Measurements from ENCODE around the gene RFX3. TPM values are rescaled to one million over a fixed set of nuclear protein-coding genes. Genes with fewer than 3 reads are reported as not detected.

The RFX3 gene
- total RNA-seq, 2 experiments from 2014 or later: 22.9 to 24.8 TPM

DNA sequence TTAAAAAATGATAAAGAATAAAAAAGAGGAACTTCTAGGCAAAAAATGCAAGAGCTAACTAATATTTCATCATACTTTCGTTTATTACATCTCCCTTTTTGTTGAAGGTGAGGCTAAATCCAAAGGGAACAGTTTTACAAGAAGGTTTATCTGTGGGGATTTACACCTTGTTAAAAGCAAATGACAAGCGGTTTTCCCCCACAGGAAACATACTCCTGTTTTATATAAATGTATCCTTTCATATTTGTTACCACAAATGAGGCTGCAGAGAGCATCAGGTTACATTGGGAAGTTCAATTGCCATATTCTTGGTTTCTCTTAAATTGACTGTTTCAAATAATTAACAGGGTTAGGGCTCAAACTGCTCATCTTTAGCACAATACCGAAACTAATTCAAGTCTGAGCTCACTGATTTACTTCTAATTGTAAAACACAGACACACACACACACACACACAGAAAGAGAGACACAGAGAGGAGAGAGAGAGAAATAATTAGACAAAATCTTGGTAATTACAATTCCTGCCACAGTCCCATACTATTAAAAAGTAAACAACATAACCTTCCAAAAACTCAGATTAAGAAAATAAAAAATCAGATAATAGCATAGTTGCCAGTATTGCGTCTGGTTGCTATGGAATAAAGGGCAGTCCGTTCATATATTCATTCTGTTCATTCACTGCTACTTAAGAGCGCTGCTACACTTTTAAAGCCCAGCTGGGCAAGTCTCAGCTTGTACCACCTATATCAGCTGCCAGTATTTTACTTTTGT, 17.1 kb downstream of the RFX3 start:
- no peaks in the 10 kb centered on the region for H3K9me3 Mint-ChIP-seq
- H3K27me3 Mint-ChIP-seq: no peaks in the 10 kb centered on the region
- ATAC-seq (ENCODE audit: poor library complexity): no peak
- DNase-seq: peak in 1 of 14 experiments; percentile 14
- Histone ChIP-seq H3K4me1 (ENCODE audit: insufficient read depth, low read length) (no peaks in the 10 kb centered on the region), H3K27me3 (ENCODE audit: control insufficient read depth in 1 of 2, insufficient read depth in 2 of 2, low read length in 2 of 2) (no peaks in the 10 kb centered on the region), H3K9me3 (ENCODE audit: control insufficient read depth in 1 of 2, insufficient read depth in 1 of 2, low read length in 2 of 2) (no peaks in the 10 kb centered on the region), H3K4me3 (ENCODE audit: low read length) (no peak overlapping the region), H3K36me3 (ENCODE audit: insufficient read depth, low read length) (no peaks in the 10 kb centered on the region), H3K27ac (ENCODE audit: low read depth in 1 of 2, low read length in 2 of 2) (no peak overlapping the region)
- intact Hi-C loops (cut with DNase I, micrococcal nuclease): no loop called here
- H3K27ac Mint-ChIP-seq: peak overlapping the region; percentile 10
- ChIA-PET POLR2A (interaction anchor here (1.1 to 2.3 kb wide), 2 partner anchors 18 to 30 kb away, joined by 4 to 13 read pairs; partner anchors contain the start of gene RFX3), CTCF (interaction anchor here (1.6 kb wide), 1 partner anchor 120 kb away, joined by 4 read pairs; no protein-coding TSS in a partner anchor)
- TF ChIP-seq, protein P1, sequence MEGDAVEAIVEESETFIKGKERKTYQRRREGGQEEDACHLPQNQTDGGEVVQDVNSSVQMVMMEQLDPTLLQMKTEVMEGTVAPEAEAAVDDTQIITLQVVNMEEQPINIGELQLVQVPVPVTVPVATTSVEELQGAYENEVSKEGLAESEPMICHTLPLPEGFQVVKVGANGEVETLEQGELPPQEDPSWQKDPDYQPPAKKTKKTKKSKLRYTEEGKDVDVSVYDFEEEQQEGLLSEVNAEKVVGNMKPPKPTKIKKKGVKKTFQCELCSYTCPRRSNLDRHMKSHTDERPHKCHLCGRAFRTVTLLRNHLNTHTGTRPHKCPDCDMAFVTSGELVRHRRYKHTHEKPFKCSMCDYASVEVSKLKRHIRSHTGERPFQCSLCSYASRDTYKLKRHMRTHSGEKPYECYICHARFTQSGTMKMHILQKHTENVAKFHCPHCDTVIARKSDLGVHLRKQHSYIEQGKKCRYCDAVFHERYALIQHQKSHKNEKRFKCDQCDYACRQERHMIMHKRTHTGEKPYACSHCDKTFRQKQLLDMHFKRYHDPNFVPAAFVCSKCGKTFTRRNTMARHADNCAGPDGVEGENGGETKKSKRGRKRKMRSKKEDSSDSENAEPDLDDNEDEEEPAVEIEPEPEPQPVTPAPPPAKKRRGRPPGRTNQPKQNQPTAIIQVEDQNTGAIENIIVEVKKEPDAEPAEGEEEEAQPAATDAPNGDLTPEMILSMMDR (IDR thresholded peaks at IDR 0.05): no peak
- peaks cover 54% of the 10 kb centered on the region for H3K4me1 Mint-ChIP-seq (ENCODE audit: low read depth)
- H3K36me3 Mint-ChIP-seq (ENCODE audit: low read depth): no peaks in the 10 kb centered on the region
- no peak overlapping the region for H3K4me3 Mint-ChIP-seq

- Histone ChIP-seq H3K27me3 (ENCODE audit: control insufficient read depth in 1 of 2, insufficient read depth in 2 of 2, low read length in 2 of 2) (no peaks in the 10 kb centered on the region), H3K27ac (ENCODE audit: low read depth in 1 of 2, low read length in 2 of 2) (no peak overlapping the region), H3K4me1 (ENCODE audit: insufficient read depth, low read length) (no peaks in the 10 kb centered on the region), H3K4me3 (ENCODE audit: low read length) (no peak overlapping the region), H3K36me3 (ENCODE audit: insufficient read depth, low read length) (no peaks in the 10 kb centered on the region), H3K9me3 (ENCODE audit: control insufficient read depth in 1 of 2, insufficient read depth in 1 of 2, low read length in 2 of 2) (no peaks in the 10 kb centered on the region)
- Mint-ChIP-seq H3K4me3 (no peak overlapping the region), H3K27me3 (no peaks in the 10 kb centered on the region), H3K27ac (peak overlapping the region; percentile 10), H3K36me3 (ENCODE audit: low read depth) (no peaks in the 10 kb centered on the region), H3K4me1 (ENCODE audit: low read depth) (peaks cover 49% of the 10 kb centered on the region), H3K9me3 (no peaks in the 10 kb centered on the region)
- intact Hi-C loops (cut with DNase I, micrococcal nuclease): no loop called here
- TF ChIP-seq, protein P1 (IDR thresholded peaks at IDR 0.05): no peak
- POLR2A ChIA-PET: interaction anchor here (1.1 to 2.3 kb wide), 2 partner anchors 18 to 29 kb away, joined by 4 to 13 read pairs; partner anchors contain the start of gene RFX3
- CTCF ChIA-PET: interaction anchor here (0.6 to 1.6 kb wide), 2 partner anchors 39 to 120 kb away, joined by 3 to 4 read pairs; no protein-coding TSS in a partner anchor
- ATAC-seq (ENCODE audit: poor library complexity): no peak
- DNase-seq: no peak
Measured at GRCh38 chr9:3508078-3508431, 17.7 kb downstream of the RFX3 start.

DNA sequence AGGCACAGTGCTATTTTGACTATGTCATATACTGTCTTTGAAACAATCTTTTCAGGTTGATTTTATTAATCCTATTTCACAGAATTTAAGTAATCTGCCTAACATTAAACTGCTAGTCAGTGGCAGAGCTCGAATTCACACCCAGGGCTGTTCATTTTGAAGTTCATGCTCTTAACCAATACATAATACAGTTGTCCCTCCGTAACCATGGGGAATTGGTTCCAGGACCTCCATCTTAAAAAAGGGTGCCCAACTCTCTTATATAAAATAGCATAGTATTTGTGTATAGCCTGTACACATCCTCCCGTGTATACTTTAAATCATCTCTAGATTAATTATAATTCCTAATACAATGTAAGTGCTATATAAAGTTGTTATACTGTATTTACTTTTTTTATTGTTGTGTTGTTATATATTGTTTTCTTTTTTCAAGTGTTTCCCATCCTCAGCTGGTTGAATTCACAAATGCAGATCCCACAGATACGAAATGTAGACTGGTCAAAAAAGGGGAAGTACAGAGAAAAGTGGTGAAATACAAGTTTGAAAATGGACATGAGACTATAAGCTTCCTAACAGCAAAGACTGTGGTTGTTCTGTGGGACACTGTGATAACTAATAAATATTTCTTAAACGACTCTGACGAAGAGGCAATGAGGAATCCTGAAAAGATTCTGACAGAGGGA, 18.3 kb downstream of the RFX3 start:
- Histone ChIP-seq H3K4me1 (ENCODE audit: insufficient read depth, low read length) (no peaks in the 10 kb centered on the region), H3K36me3 (ENCODE audit: insufficient read depth, low read length) (no peaks in the 10 kb centered on the region), H3K4me3 (ENCODE audit: low read length) (no peak overlapping the region), H3K9me3 (ENCODE audit: control insufficient read depth in 1 of 2, insufficient read depth in 1 of 2, low read length in 2 of 2) (no peaks in the 10 kb centered on the region), H3K27ac (ENCODE audit: low read depth in 1 of 2, low read length in 2 of 2) (no peak overlapping the region), H3K27me3 (ENCODE audit: control insufficient read depth in 1 of 2, insufficient read depth in 2 of 2, low read length in 2 of 2) (no peaks in the 10 kb centered on the region)
- ChIA-PET POLR2A (interaction anchor here (1.1 to 2.3 kb wide), 2 partner anchors 19 to 29 kb away, joined by 4 to 13 read pairs; partner anchors contain the start of gene RFX3), CTCF (interaction anchor here (0.6 to 1.6 kb wide), 3 partner anchors 10 to 121 kb away, joined by 3 to 4 read pairs (median 4); no protein-coding TSS in a partner anchor)
- DNase-seq (peak in 1 of 14 experiments; percentile 24), ATAC-seq (ENCODE audit: poor library complexity) (no peak)
- Mint-ChIP-seq H3K9me3 (no peaks in the 10 kb centered on the region), H3K4me1 (ENCODE audit: low read depth) (peaks cover 48% of the 10 kb centered on the region), H3K27ac (no peak overlapping the region), H3K4me3 (no peak overlapping the region), H3K27me3 (no peaks in the 10 kb centered on the region), H3K36me3 (ENCODE audit: low read depth) (no peaks in the 10 kb centered on the region)
- TF ChIP-seq, protein P1 (IDR thresholded peaks at IDR 0.05): no peak
- intact Hi-C loops (cut with DNase I, micrococcal nuclease): loop anchor here in 1 of 2 experiments (2.0 kb wide), 1 partner anchor 17 kb away; no protein-coding TSS in a partner anchor
